Endodermal cell (in vitro differentiated cells): ENCODE measurements around the gene SRP9. TPM values are rescaled to one million over a fixed set of nuclear protein-coding genes. Genes with fewer than 3 reads are reported as not detected.
"Not testable (repeated sequence)": the region's sequence is repeated elsewhere in the genome, so short reads cannot be mapped to it uniquely, and the experiment has no call there.

ENCODE experiments used
- DNase-seq: peaks from one replicate; pipeline ENCODE4 v3.0.0-alpha.2; 2017
- H3K27ac ChIP-seq: 2 replicates; pipeline ENCODE4 v1.5.1; 2013; ENCODE audit warnings: mild to moderate bottlenecking, low read depth, low read length, moderate library complexity
- H3K27me3 ChIP-seq: 2 replicates; pipeline ENCODE4 v1.6.1; 2013; ENCODE audit warnings: mild to moderate bottlenecking, low read length, moderate library complexity; ENCODE audit not compliant: insufficient read depth, control insufficient read depth, poor library complexity, severe bottlenecking
- H3K36me3 ChIP-seq: 2 replicates; pipeline ENCODE4 v1.7.0; 2013; ENCODE audit warnings: mild to moderate bottlenecking, low read length, moderate library complexity; ENCODE audit not compliant: control insufficient read depth, insufficient read depth
- H3K4me1 ChIP-seq: one replicate; pipeline ENCODE4 v1.7.0; 2013; ENCODE audit warnings: low read length; ENCODE audit not compliant: control insufficient read depth, insufficient read depth
- H3K4me3 ChIP-seq: 2 replicates; pipeline ENCODE4 v1.5.1; 2013; ENCODE audit warnings: mild to moderate bottlenecking, low read length, moderate library complexity
- H3K9ac ChIP-seq: 2 replicates; pipeline ENCODE4 v1.6.1; 2013; ENCODE audit warnings: mild to moderate bottlenecking, low read length, moderate library complexity; ENCODE audit not compliant: poor library complexity, severe bottlenecking; ENCODE audit errors: extremely low read depth
- H3K9me3 ChIP-seq: 2 replicates; pipeline ENCODE4 v1.6.1; 2013; ENCODE audit warnings: mild to moderate bottlenecking, low read length, moderate library complexity; ENCODE audit not compliant: control insufficient read depth
- H3K27ac Mint-ChIP-seq: 2 replicates; pipeline ENCODE4 v1.8.0; 2020; ENCODE audit warnings: mixed read lengths
- H3K27me3 Mint-ChIP-seq: 2 replicates; pipeline ENCODE4 v1.8.0; 2021; ENCODE audit warnings: mild to moderate bottlenecking, mixed read lengths; ENCODE audit not compliant: insufficient read depth
- H3K36me3 Mint-ChIP-seq: 2 replicates; pipeline ENCODE4 v1.8.0; 2020; ENCODE audit warnings: low read depth, mixed read lengths
- H3K4me1 Mint-ChIP-seq: 2 replicates; pipeline ENCODE4 v1.8.0; 2020; ENCODE audit warnings: mixed read lengths
- H3K4me3 Mint-ChIP-seq: 2 replicates; pipeline ENCODE4 v1.8.0; 2020; ENCODE audit warnings: mild to moderate bottlenecking, moderate library complexity, mixed read lengths
- H3K9me3 Mint-ChIP-seq: 2 replicates; pipeline ENCODE4 v1.8.0; 2020; ENCODE audit warnings: mild to moderate bottlenecking, mixed read lengths
- whole genome bisulfite sequencing, 2 experiments: methylation state at CpG; one replicate each; pipeline versions ENCODE4 v1.1.5 to v1.1.7; 2013; ENCODE audit warnings: missing lambda C conversion rate in 2 of 2, mixed read lengths in 1 of 2; ENCODE audit not compliant: insufficient coverage in 1 of 2, insufficient read length in 1 of 2; 5-methylcytosine and 5-hydroxymethylcytosine counted together
- total RNA-seq, 2 donors: library from RNA; stranded (reverse); fragmentation: NEBNext Ultra II Directional in 1 of 2; extraction: Animal tissue kit (Norgen Biotek cat#: 25700) in 1 of 2; gene quantifications; 2 replicates in 1 of 2; 3 replicates in 1 of 2; pipeline ENCODE4 v1.2.1, GENCODE V29; 2021
- TF ChIP-seq, protein P1 (sequence below): fragments of 200-600 bp; sonication (generic); conservative IDR thresholded peaks from 2 replicates; pipeline ENCODE4 v1.5.0; 2021; ENCODE audit warnings: antibody characterized with exemption, mild to moderate bottlenecking

Gene SRP9
- total RNA-seq, 2 donors from 2014 or later: 286 to 319 TPM

DNA sequence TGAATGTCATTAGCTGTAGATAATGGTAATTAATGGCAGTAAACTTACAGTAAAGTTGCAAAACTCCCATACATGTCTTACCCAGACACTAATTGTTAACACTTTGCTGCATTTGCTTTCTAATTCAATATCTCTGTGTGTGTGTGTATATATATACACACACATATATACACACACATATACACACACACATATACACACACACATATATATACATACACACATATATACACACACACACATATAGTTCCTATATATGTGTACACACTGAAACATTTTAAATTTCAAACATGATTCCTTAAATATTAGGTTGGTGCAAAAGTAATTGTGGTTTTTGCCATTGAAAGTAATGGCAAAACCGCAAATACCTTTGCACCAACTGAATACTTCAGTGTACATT, 28.6 kb downstream of the SRP9 start:
- Histone ChIP-seq H3K27me3 (no peaks in the 10 kb centered on the region), H3K4me1 (no peaks in the 10 kb centered on the region), H3K4me3 (no peak overlapping the region), H3K36me3 (no peaks in the 10 kb centered on the region), H3K27ac (no peak overlapping the region), H3K9ac (no peak overlapping the region), H3K9me3 (no peaks in the 10 kb centered on the region)
- Mint-ChIP-seq H3K36me3 (peaks cover 9% of the 10 kb centered on the region), H3K27me3 (peaks cover 2% of the 10 kb centered on the region), H3K4me1 (peaks cover 2% of the 10 kb centered on the region), H3K27ac (no peak overlapping the region), H3K4me3 (no peak overlapping the region), H3K9me3 (peaks cover 3% of the 10 kb centered on the region)
- WGBS, 2 experiments: 95% methylated on average over 1 of the region's 1 CpG; no CpG with 5 or more reads in 1 of the 2 experiments
- TF ChIP-seq, protein P1, sequence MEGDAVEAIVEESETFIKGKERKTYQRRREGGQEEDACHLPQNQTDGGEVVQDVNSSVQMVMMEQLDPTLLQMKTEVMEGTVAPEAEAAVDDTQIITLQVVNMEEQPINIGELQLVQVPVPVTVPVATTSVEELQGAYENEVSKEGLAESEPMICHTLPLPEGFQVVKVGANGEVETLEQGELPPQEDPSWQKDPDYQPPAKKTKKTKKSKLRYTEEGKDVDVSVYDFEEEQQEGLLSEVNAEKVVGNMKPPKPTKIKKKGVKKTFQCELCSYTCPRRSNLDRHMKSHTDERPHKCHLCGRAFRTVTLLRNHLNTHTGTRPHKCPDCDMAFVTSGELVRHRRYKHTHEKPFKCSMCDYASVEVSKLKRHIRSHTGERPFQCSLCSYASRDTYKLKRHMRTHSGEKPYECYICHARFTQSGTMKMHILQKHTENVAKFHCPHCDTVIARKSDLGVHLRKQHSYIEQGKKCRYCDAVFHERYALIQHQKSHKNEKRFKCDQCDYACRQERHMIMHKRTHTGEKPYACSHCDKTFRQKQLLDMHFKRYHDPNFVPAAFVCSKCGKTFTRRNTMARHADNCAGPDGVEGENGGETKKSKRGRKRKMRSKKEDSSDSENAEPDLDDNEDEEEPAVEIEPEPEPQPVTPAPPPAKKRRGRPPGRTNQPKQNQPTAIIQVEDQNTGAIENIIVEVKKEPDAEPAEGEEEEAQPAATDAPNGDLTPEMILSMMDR: no peak
- no peak for DNase-seq

DNA sequence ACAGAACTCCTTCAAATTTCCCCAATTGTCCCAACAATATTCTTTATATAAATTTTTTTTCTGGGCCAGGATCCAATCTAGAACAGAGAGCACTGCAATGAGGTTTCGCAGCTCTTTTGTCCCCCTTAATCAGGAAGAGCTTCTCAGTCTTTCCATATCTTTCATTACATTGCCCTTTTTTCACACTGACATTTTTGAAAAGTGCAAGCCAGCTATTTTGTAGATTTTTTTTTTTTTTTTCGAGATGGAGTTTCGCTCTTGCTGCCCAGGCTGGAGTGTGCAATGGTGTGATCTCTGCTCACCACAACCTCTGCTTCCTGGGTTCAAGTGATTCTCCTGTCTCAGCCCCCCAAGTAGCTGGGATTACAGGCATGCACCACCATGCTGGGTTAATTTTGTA, 29.1 kb downstream of the SRP9 start:
- H3K4me1 Mint-ChIP-seq, H3K27me3 ChIP-seq, H3K4me3 ChIP-seq, H3K27ac Mint-ChIP-seq, H3K27ac ChIP-seq, DNase-seq, H3K36me3 ChIP-seq, H3K9me3 ChIP-seq, H3K36me3 Mint-ChIP-seq, H3K27me3 Mint-ChIP-seq, H3K9ac ChIP-seq, H3K4me3 Mint-ChIP-seq, H3K9me3 Mint-ChIP-seq, H3K4me1 ChIP-seq: not testable (repeated sequence)
- WGBS, 2 experiments: 89% methylated on average over 3 of the region's 3 CpGs; no CpG with 5 or more reads in 1 of the 2 experiments

DNA sequence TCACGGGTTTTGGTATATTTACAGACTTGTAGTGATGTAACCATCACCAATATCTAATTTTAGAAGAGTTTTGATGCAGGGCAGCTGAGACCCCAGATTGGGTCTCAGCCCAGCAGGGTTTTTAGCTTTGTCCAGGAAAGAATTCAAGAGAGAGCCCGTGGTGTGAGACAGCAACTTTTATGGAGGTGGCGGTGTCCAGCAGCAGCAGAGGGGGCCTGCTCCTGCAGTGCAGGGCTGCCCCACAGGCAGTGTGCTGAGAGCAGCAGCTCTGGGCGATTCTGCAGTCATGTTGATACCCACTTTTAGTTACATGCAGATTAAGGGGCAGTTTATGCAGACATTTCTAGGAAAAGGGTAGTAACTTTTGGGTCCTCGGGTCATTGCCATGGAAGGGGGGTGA, 30.5 kb downstream of the SRP9 start:
- H3K4me3 Mint-ChIP-seq: no peak overlapping the region
- WGBS, 2 experiments: 75 to 79% methylated on average over 2 to 5 of the region's 5 CpGs
- H3K27ac Mint-ChIP-seq: no peak overlapping the region

More for the DNA sequence above, 30.5 kb downstream of the SRP9 start:
- Mint-ChIP-seq H3K27me3 (peaks cover 2% of the 10 kb centered on the region), H3K9me3 (no peaks in the 10 kb centered on the region), H3K36me3 (peaks cover 2% of the 10 kb centered on the region), H3K4me1 (peaks cover 14% of the 10 kb centered on the region)
- Histone ChIP-seq H3K27me3 (no peaks in the 10 kb centered on the region), H3K4me3 (no peak overlapping the region), H3K9ac (no peak overlapping the region), H3K9me3 (no peaks in the 10 kb centered on the region), H3K36me3 (peaks cover 10% of the 10 kb centered on the region), H3K4me1 (peaks cover 12% of the 10 kb centered on the region), H3K27ac (no peak overlapping the region)
- TF ChIP-seq, protein P1: no peak
- no peak for DNase-seq
